Measurements from ENCODE around the gene RASGEF1B. TPM values are rescaled to one million over a fixed set of nuclear protein-coding genes. Genes with fewer than 3 reads are reported as not detected.
"Not testable (repeated sequence)": the region's sequence is repeated elsewhere in the genome, so short reads cannot be mapped to it uniquely, and the experiment has no call there.

RASGEF1B gene
- total RNA-seq, 1 donor from 2014 or later, result 9.9 TPM

- Histone ChIP-seq H3K27ac (ENCODE audit: low read depth, low read length) (no peak overlapping the region), H3K36me3 (ENCODE audit: control insufficient read depth in 3 of 3, insufficient read depth in 3 of 3, low read length in 3 of 3) (no peaks in the 10 kb centered on the region), H3K4me1 (ENCODE audit: control insufficient read depth in 3 of 3, insufficient read depth in 3 of 3, low read length in 3 of 3) (no peaks in the 10 kb centered on the region), H3K27me3 (ENCODE audit: control insufficient read depth in 3 of 3, insufficient read depth in 3 of 3, low read length in 3 of 3) (no peaks in the 10 kb centered on the region), H3K9me3 (ENCODE audit: control insufficient read depth in 3 of 3, low read length in 3 of 3) (no peaks in the 10 kb centered on the region), H3K9ac (ENCODE audit: low read depth in 1 of 3, low read length in 3 of 3) (no peak overlapping the region), H3K4me3 (ENCODE audit: low read length in 3 of 3) (no peak overlapping the region)
Observed at GRCh38 chr4:81482326-81482725, 10.6 kb upstream of the RASGEF1B start.

GRCh38 chr4:81481151-81481550 is 9.4 kb upstream of the RASGEF1B start:
- H3K36me3 ChIP-seq (ENCODE audit: control insufficient read depth in 3 of 3, insufficient read depth in 3 of 3, low read length in 3 of 3), result no peaks in the 10 kb centered on the region
- no peaks in the 10 kb centered on the region for H3K4me1 ChIP-seq (ENCODE audit: control insufficient read depth in 3 of 3, insufficient read depth in 3 of 3, low read length in 3 of 3)
- H3K9ac ChIP-seq (ENCODE audit: low read depth in 1 of 3, low read length in 3 of 3), result no peak overlapping the region
- H3K9me3 ChIP-seq (ENCODE audit: control insufficient read depth in 3 of 3, low read length in 3 of 3), result no peaks in the 10 kb centered on the region
- no peak overlapping the region for H3K27ac ChIP-seq (ENCODE audit: low read depth, low read length)
- H3K27me3 ChIP-seq (ENCODE audit: control insufficient read depth in 3 of 3, insufficient read depth in 3 of 3, low read length in 3 of 3), result no peaks in the 10 kb centered on the region
- no peak overlapping the region for H3K4me3 ChIP-seq (ENCODE audit: low read length in 3 of 3)

- H3K4me1 ChIP-seq (ENCODE audit: control insufficient read depth in 3 of 3, insufficient read depth in 3 of 3, low read length in 3 of 3); H3K9me3 ChIP-seq (ENCODE audit: control insufficient read depth in 3 of 3, low read length in 3 of 3); H3K27me3 ChIP-seq (ENCODE audit: control insufficient read depth in 3 of 3, insufficient read depth in 3 of 3, low read length in 3 of 3); H3K9ac ChIP-seq (ENCODE audit: low read depth in 1 of 3, low read length in 3 of 3); H3K36me3 ChIP-seq (ENCODE audit: control insufficient read depth in 3 of 3, insufficient read depth in 3 of 3, low read length in 3 of 3); H3K27ac ChIP-seq (ENCODE audit: low read depth, low read length); H3K4me3 ChIP-seq (ENCODE audit: low read length in 3 of 3): not testable (repeated sequence)
Observed at GRCh38 chr4:81479573-81479972, 7.9 kb upstream of the RASGEF1B start.

GRCh38 chr4:81473331-81474265 is 1.9 kb upstream of the RASGEF1B start:
- not testable (repeated sequence) for H3K9ac ChIP-seq (ENCODE audit: low read depth in 1 of 3, low read length in 3 of 3); H3K36me3 ChIP-seq (ENCODE audit: control insufficient read depth in 3 of 3, insufficient read depth in 3 of 3, low read length in 3 of 3); H3K27ac ChIP-seq (ENCODE audit: low read depth, low read length); H3K4me3 ChIP-seq (ENCODE audit: low read length in 3 of 3); H3K9me3 ChIP-seq (ENCODE audit: control insufficient read depth in 3 of 3, low read length in 3 of 3); H3K27me3 ChIP-seq (ENCODE audit: control insufficient read depth in 3 of 3, insufficient read depth in 3 of 3, low read length in 3 of 3)
- peaks cover 7 to 22% (median 7%) of the 10 kb centered on the region in 3 donors for H3K4me1 ChIP-seq (ENCODE audit: control insufficient read depth in 3 of 3, insufficient read depth in 3 of 3, low read length in 3 of 3)

- Histone ChIP-seq H3K27me3 (ENCODE audit: control insufficient read depth in 3 of 3, insufficient read depth in 3 of 3, low read length in 3 of 3) (no peaks in the 10 kb centered on the region), H3K9me3 (ENCODE audit: control insufficient read depth in 3 of 3, low read length in 3 of 3) (no peaks in the 10 kb centered on the region), H3K27ac (ENCODE audit: low read depth, low read length) (peak overlapping the region; percentile 93), H3K9ac (ENCODE audit: low read depth in 1 of 3, low read length in 3 of 3) (peak overlapping the region; percentile 59 to 80 (median 63)), H3K36me3 (ENCODE audit: control insufficient read depth in 3 of 3, insufficient read depth in 3 of 3, low read length in 3 of 3) (no peaks in the 10 kb centered on the region), H3K4me1 (ENCODE audit: control insufficient read depth in 3 of 3, insufficient read depth in 3 of 3, low read length in 3 of 3) (peaks cover 7 to 22% (median 7%) of the 10 kb centered on the region in 3 donors), H3K4me3 (ENCODE audit: low read length in 3 of 3) (peak overlapping the region; percentile 75 to 88 (median 84))
Observed at GRCh38 chr4:81472281-81473182, 825 bp upstream of the RASGEF1B start.

GRCh38 chr4:81471298-81471587 is 464 bp downstream of the RASGEF1B start:
- no peaks in the 10 kb centered on the region for H3K27me3 ChIP-seq (ENCODE audit: control insufficient read depth in 3 of 3, insufficient read depth in 3 of 3, low read length in 3 of 3)
- peak overlapping the region; percentile 80 to 87 (median 81) for H3K9ac ChIP-seq (ENCODE audit: low read depth in 1 of 3, low read length in 3 of 3)
- peak overlapping the region; percentile 93 for H3K27ac ChIP-seq (ENCODE audit: low read depth, low read length)

GRCh38 chr4:81470456-81471297 is 1.0 kb downstream of the RASGEF1B start:
- peak overlapping the region; percentile 80 to 87 (median 81) for H3K9ac ChIP-seq (ENCODE audit: low read depth in 1 of 3, low read length in 3 of 3)
- H3K27ac ChIP-seq (ENCODE audit: low read depth, low read length), result peak overlapping the region; percentile 93
- H3K4me3 ChIP-seq (ENCODE audit: low read length in 3 of 3), result peak overlapping the region; percentile 75 to 92 (median 88)

More at GRCh38 chr4:81471298-81471587, 464 bp downstream of the RASGEF1B start:
- Histone ChIP-seq H3K4me3 (ENCODE audit: low read length in 3 of 3) (peak overlapping the region; percentile 75 to 92 (median 88)), H3K36me3 (ENCODE audit: control insufficient read depth in 3 of 3, insufficient read depth in 3 of 3, low read length in 3 of 3) (no peaks in the 10 kb centered on the region), H3K4me1 (ENCODE audit: control insufficient read depth in 3 of 3, insufficient read depth in 3 of 3, low read length in 3 of 3) (peaks cover 7 to 22% (median 7%) of the 10 kb centered on the region in 3 donors), H3K9me3 (ENCODE audit: control insufficient read depth in 3 of 3, low read length in 3 of 3) (no peaks in the 10 kb centered on the region)

GRCh38 chr4:81469781-81470455 is 1.8 kb downstream of the RASGEF1B start:
- H3K27me3 ChIP-seq (ENCODE audit: control insufficient read depth in 3 of 3, insufficient read depth in 3 of 3, low read length in 3 of 3), result no peaks in the 10 kb centered on the region
- H3K36me3 ChIP-seq (ENCODE audit: control insufficient read depth in 3 of 3, insufficient read depth in 3 of 3, low read length in 3 of 3), result no peaks in the 10 kb centered on the region
- H3K27ac ChIP-seq (ENCODE audit: low read depth, low read length), result peak overlapping the region; percentile 93
- H3K4me3 ChIP-seq (ENCODE audit: low read length in 3 of 3), result peak overlapping the region; percentile 75 to 92 (median 88)
- no peaks in the 10 kb centered on the region for H3K9me3 ChIP-seq (ENCODE audit: control insufficient read depth in 3 of 3, low read length in 3 of 3)
- H3K4me1 ChIP-seq (ENCODE audit: control insufficient read depth in 3 of 3, insufficient read depth in 3 of 3, low read length in 3 of 3), result peaks cover 7 to 25% (median 7%) of the 10 kb centered on the region in 3 donors
- H3K9ac ChIP-seq (ENCODE audit: low read depth in 1 of 3, low read length in 3 of 3), result peak overlapping the region; percentile 80 to 87 (median 81)

More at GRCh38 chr4:81470456-81471297, 1.0 kb downstream of the RASGEF1B start:
- Histone ChIP-seq H3K27me3 (ENCODE audit: control insufficient read depth in 3 of 3, insufficient read depth in 3 of 3, low read length in 3 of 3) (no peaks in the 10 kb centered on the region), H3K36me3 (ENCODE audit: control insufficient read depth in 3 of 3, insufficient read depth in 3 of 3, low read length in 3 of 3) (no peaks in the 10 kb centered on the region), H3K4me1 (ENCODE audit: control insufficient read depth in 3 of 3, insufficient read depth in 3 of 3, low read length in 3 of 3) (peaks cover 7 to 22% (median 7%) of the 10 kb centered on the region in 3 donors), H3K9me3 (ENCODE audit: control insufficient read depth in 3 of 3, low read length in 3 of 3) (no peaks in the 10 kb centered on the region)

- no peaks in the 10 kb centered on the region for H3K9me3 ChIP-seq (ENCODE audit: control insufficient read depth in 3 of 3, low read length in 3 of 3)
- H3K36me3 ChIP-seq (ENCODE audit: control insufficient read depth in 3 of 3, insufficient read depth in 3 of 3, low read length in 3 of 3), result no peaks in the 10 kb centered on the region
- no peak overlapping the region for H3K9ac ChIP-seq (ENCODE audit: low read depth in 1 of 3, low read length in 3 of 3)
- H3K27ac ChIP-seq (ENCODE audit: low read depth, low read length), result no peak overlapping the region
- H3K4me1 ChIP-seq (ENCODE audit: control insufficient read depth in 3 of 3, insufficient read depth in 3 of 3, low read length in 3 of 3), result peaks cover 7 to 25% (median 7%) of the 10 kb centered on the region in 3 donors
- H3K27me3 ChIP-seq (ENCODE audit: control insufficient read depth in 3 of 3, insufficient read depth in 3 of 3, low read length in 3 of 3), result no peaks in the 10 kb centered on the region
- H3K4me3 ChIP-seq (ENCODE audit: low read length in 3 of 3), result no peak overlapping the region
Observed at GRCh38 chr4:81468678-81469077, 3.0 kb downstream of the RASGEF1B start.

Measured in skeletal muscle tissue (tissue), 4 donors.